ENCODE data around the gene SLC39A3. TPM values are rescaled to one million over a fixed set of nuclear protein-coding genes. Genes with fewer than 3 reads are reported as not detected.

Gene SLC39A3
- total RNA-seq (2022) = 25.0 and 28.2 TPM in 2 replicates
- Bru-seq, nascent RNA = percentile 44 among the genes with signal in this experiment
- percentile 64 among the genes with signal in this experiment for BruChase-seq, experiment 1, labeled RNA remaining after a 6-hour chase
- BruChase-seq, experiment 2, labeled RNA remaining after a 2-hour chase = percentile 57 among the genes with signal in this experiment
- long read RNA-seq, transcript SLC39A3-201 (3 exons, 1,502 nt) = major isoform, 60 of 70 reads
- long read RNA-seq, partial matches to known transcripts = 3 of 70 reads
- long read RNA-seq, other reads (novel, unspliced or antisense) = 3 of 70 reads

GRCh38 chr19:2739602-2740313 is at the start of gene SLC39A3:
TSS of gene SLC39A3 (minus strand) at chr19:2740017. CDS start at chr19:2737257, 2,760 bp downstream.
- no peak for TF ChIP-seq CTCF (IDR thresholded peaks at IDR 0.05; ENCODE audit: unreplicated experiment)
- BruUV-seq (replicated peaks) = no TSS peak
- H3K9me3 Mint-ChIP-seq (ENCODE audit: low read depth, unreplicated experiment) = no peaks in the 10 kb centered on the region
- intact Hi-C loops (cut with micrococcal nuclease; ENCODE audit: unreplicated experiment) = no loop called here
- H3K27me3 Mint-ChIP-seq (ENCODE audit: unreplicated experiment) = peaks cover 40% of the 10 kb centered on the region
- CTCF ChIA-PET = no interaction called here
- H3K4me3 Mint-ChIP-seq (ENCODE audit: low read depth, unreplicated experiment) = peak within 1 kb of the TSS; percentile 72
- no peaks in the 10 kb centered on the region for H3K4me1 Mint-ChIP-seq (ENCODE audit: low read depth, unreplicated experiment)
- peak; percentile 96 for DNase-seq
- no peak within 1 kb of the TSS for H3K27ac Mint-ChIP-seq (ENCODE audit: unreplicated experiment)
- H3K36me3 Mint-ChIP-seq (ENCODE audit: insufficient read depth, unreplicated experiment) = peaks cover 15% of the 10 kb centered on the region

GRCh38 chr19:2788237-2788636 is 48.4 kb upstream of the SLC39A3 start:
- Mint-ChIP-seq H3K27me3 (ENCODE audit: unreplicated experiment) (no peaks in the 10 kb centered on the region), H3K9me3 (ENCODE audit: low read depth, unreplicated experiment) (no peaks in the 10 kb centered on the region), H3K4me3 (ENCODE audit: low read depth, unreplicated experiment) (no peak overlapping the region), H3K36me3 (ENCODE audit: insufficient read depth, unreplicated experiment) (peaks cover 32% of the 10 kb centered on the region), H3K27ac (ENCODE audit: unreplicated experiment) (no peak overlapping the region), H3K4me1 (ENCODE audit: low read depth, unreplicated experiment) (peaks cover 6% of the 10 kb centered on the region)
- intact Hi-C loops (cut with micrococcal nuclease; ENCODE audit: unreplicated experiment) = no loop called here
- no peak for DNase-seq
- BruUV-seq (replicated peaks) = no TSS peak
- no peak for TF ChIP-seq CTCF (IDR thresholded peaks at IDR 0.05; ENCODE audit: unreplicated experiment)
- CTCF ChIA-PET = no interaction called here

- Mint-ChIP-seq H3K4me3 (ENCODE audit: low read depth, unreplicated experiment) (peak overlapping the region; percentile 71), H3K27me3 (ENCODE audit: unreplicated experiment) (no peaks in the 10 kb centered on the region), H3K4me1 (ENCODE audit: low read depth, unreplicated experiment) (peaks cover 6% of the 10 kb centered on the region), H3K27ac (ENCODE audit: unreplicated experiment) (no peak overlapping the region), H3K36me3 (ENCODE audit: insufficient read depth, unreplicated experiment) (peaks cover 43% of the 10 kb centered on the region), H3K9me3 (ENCODE audit: low read depth, unreplicated experiment) (no peaks in the 10 kb centered on the region)
- no peak for DNase-seq
- no TSS peak for BruUV-seq (replicated peaks)
- no peak for TF ChIP-seq CTCF (IDR thresholded peaks at IDR 0.05; ENCODE audit: unreplicated experiment)
- CTCF ChIA-PET = no interaction called here
- intact Hi-C loops (cut with micrococcal nuclease; ENCODE audit: unreplicated experiment) = no loop called here
Measured at GRCh38 chr19:2787115-2787514, 47.3 kb upstream of the SLC39A3 start.

- peak; percentile 96 for DNase-seq
- H3K9me3 Mint-ChIP-seq (ENCODE audit: low read depth, unreplicated experiment) = no peaks in the 10 kb centered on the region
- H3K36me3 Mint-ChIP-seq (ENCODE audit: insufficient read depth, unreplicated experiment) = peaks cover 43% of the 10 kb centered on the region
- H3K27me3 Mint-ChIP-seq (ENCODE audit: unreplicated experiment) = no peaks in the 10 kb centered on the region
- TSS peak; percentile 52 for BruUV-seq (replicated peaks)
- intact Hi-C loops (cut with micrococcal nuclease; ENCODE audit: unreplicated experiment) = no loop called here
- peaks cover 8% of the 10 kb centered on the region for H3K4me1 Mint-ChIP-seq (ENCODE audit: low read depth, unreplicated experiment)
- H3K4me3 Mint-ChIP-seq (ENCODE audit: low read depth, unreplicated experiment) = peak within 1 kb of the TSS; percentile 71
- CTCF ChIA-PET = interaction anchor here (0.5 kb wide), 1 partner anchor 10 kb away, joined by 5 read pairs; no protein-coding TSS in a partner anchor
- peak within 1 kb of the TSS; percentile 41 for H3K27ac Mint-ChIP-seq (ENCODE audit: unreplicated experiment)
- TF ChIP-seq CTCF (IDR thresholded peaks at IDR 0.05; ENCODE audit: unreplicated experiment) = no peak
Measured at GRCh38 chr19:2785244-2785997, 45.6 kb upstream of the SLC39A3 start, which contains the start of gene THOP1. TSS of gene THOP1 (plus strand) at chr19:2785503. CDS start at chr19:2785663, 160 bp downstream.
